Measurements from ENCODE around the gene DHRS2. TPM values are rescaled to one million over a fixed set of nuclear protein-coding genes. Genes with fewer than 3 reads are reported as not detected.

DHRS2 gene
- total and polyA plus RNA-seq, 2 of the 13 experiments (the other 11 are each of a cell fraction or from before 2014, with no cell fraction given), result 1,621 to 3,021 TPM

DNA sequence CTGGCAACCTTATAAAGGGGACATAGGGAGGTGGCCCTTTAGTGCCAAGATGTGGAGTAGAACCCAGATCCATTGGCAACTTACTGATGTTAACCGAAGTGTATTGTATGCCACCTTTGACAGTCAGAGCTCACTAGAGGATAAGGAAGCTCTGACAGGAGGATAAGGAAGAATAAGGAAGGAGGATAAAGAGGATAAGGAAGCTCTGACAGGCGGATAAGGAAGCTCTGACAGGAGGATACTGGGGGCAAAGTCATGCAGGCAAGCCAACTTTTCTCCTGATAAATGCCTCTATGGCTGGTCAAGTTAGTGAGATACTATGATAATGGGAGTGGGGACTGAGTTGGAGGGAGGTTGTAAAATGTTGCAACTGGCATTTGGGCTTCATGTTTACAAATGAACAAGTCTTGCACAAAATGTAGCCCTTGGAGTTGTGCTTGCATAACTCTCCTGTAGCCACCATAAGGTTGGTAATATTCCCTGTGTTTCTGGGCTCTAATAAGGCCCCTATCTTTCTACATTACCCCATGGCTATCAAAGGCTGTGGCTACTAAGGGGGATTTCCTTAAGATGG is 17.7 kb upstream of the DHRS2 start (continued):
- TF ChIP-seq, protein P1, sequence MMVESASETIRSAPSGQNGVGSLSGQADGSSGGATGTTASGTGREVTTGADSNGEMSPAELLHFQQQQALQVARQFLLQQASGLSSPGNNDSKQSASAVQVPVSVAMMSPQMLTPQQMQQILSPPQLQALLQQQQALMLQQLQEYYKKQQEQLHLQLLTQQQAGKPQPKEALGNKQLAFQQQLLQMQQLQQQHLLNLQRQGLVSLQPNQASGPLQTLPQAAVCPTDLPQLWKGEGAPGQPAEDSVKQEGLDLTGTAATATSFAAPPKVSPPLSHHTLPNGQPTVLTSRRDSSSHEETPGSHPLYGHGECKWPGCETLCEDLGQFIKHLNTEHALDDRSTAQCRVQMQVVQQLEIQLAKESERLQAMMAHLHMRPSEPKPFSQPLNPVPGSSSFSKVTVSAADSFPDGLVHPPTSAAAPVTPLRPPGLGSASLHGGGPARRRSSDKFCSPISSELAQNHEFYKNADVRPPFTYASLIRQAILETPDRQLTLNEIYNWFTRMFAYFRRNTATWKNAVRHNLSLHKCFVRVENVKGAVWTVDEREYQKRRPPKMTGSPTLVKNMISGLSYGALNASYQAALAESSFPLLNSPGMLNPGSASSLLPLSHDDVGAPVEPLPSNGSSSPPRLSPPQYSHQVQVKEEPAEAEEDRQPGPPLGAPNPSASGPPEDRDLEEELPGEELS (CRISPR knock-in tag; IDR thresholded peaks at IDR 0.05), result peak; percentile 64
- TF ChIP-seq HDAC2 (CRISPR knock-in tag; IDR thresholded peaks at IDR 0.05), result no peak
- TF ChIP-seq, protein P2, sequence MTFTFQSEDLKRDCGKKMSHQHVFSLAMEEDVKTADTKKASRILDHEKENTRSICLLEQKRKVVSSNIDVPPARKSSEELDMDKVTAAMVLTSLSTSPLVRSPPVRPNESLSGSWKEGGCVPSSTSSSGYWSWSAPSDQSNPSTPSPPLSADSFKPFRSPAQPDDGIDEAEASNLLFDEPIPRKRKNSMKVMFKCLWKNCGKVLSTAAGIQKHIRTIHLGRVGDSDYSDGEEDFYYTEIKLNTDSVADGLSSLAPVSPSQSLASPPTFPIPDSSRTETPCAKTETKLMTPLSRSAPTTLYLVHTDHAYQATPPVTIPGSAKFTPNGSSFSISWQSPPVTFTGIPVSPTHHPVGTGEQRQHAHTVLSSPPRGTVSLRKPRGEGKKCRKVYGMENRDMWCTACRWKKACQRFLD (CRISPR knock-in tag; IDR thresholded peaks at IDR 0.05; ENCODE audit: borderline replicate concordance), result no peak
- no peak for TF ChIP-seq JUN (CRISPR knock-in tag; IDR thresholded peaks at IDR 0.05)
- no peak for TF ChIP-seq ZFYVE20 (CRISPR knock-in tag; IDR thresholded peaks at IDR 0.05; ENCODE audit: borderline replicate concordance, low read depth)
- no peak for TF ChIP-seq ZBTB7B (CRISPR knock-in tag; IDR thresholded peaks at IDR 0.05)
- peak; percentile 29; the same call in 1 of the 2 replicates for TF ChIP-seq ZMYM3 (CRISPR knock-in tag; IDR thresholded peaks at IDR 0.05)
- TF ChIP-seq HOXA7 (CRISPR knock-in tag; IDR thresholded peaks at IDR 0.05), result no peak
- peak; percentile 42 for TF ChIP-seq TEAD3 (CRISPR knock-in tag; optimal IDR thresholded peaks at IDR 0.05; ENCODE audit: borderline replicate concordance)
- no peak for TF ChIP-seq ZNF790 (CRISPR knock-in tag; IDR thresholded peaks at IDR 0.05; ENCODE audit: borderline replicate concordance)
- TF ChIP-seq ATF7 (IDR thresholded peaks at IDR 0.05), result no peak
- no peak for TF ChIP-seq ATF7 (CRISPR knock-in tag; IDR thresholded peaks at IDR 0.05)
- TF ChIP-seq, protein P3, sequence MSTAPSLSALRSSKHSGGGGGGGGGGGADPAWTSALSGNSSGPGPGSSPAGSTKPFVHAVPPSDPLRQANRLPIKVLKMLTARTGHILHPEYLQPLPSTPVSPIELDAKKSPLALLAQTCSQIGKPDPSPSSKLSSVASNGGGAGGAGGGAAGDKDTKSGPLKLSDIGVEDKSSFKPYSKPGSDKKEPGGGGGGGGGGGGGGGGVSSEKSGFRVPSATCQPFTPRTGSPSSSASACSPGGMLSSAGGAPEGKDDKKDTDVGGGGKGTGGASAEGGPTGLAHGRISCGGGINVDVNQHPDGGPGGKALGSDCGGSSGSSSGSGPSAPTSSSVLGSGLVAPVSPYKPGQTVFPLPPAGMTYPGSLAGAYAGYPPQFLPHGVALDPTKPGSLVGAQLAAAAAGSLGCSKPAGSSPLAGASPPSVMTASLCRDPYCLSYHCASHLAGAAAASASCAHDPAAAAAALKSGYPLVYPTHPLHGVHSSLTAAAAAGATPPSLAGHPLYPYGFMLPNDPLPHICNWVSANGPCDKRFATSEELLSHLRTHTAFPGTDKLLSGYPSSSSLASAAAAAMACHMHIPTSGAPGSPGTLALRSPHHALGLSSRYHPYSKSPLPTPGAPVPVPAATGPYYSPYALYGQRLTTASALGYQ (CRISPR knock-in tag; IDR thresholded peaks at IDR 0.05), result no peak
- TF ChIP-seq, protein P4, sequence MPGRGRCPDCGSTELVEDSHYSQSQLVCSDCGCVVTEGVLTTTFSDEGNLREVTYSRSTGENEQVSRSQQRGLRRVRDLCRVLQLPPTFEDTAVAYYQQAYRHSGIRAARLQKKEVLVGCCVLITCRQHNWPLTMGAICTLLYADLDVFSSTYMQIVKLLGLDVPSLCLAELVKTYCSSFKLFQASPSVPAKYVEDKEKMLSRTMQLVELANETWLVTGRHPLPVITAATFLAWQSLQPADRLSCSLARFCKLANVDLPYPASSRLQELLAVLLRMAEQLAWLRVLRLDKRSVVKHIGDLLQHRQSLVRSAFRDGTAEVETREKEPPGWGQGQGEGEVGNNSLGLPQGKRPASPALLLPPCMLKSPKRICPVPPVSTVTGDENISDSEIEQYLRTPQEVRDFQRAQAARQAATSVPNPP (CRISPR knock-in tag; IDR thresholded peaks at IDR 0.05), result no peak
- TF ChIP-seq NPAS2 (CRISPR knock-in tag; IDR thresholded peaks at IDR 0.05; ENCODE audit: borderline replicate concordance), result no peak
- TF ChIP-seq ZNF672 (CRISPR knock-in tag; IDR thresholded peaks at IDR 0.05), result no peak
- TF ChIP-seq, protein P5, sequence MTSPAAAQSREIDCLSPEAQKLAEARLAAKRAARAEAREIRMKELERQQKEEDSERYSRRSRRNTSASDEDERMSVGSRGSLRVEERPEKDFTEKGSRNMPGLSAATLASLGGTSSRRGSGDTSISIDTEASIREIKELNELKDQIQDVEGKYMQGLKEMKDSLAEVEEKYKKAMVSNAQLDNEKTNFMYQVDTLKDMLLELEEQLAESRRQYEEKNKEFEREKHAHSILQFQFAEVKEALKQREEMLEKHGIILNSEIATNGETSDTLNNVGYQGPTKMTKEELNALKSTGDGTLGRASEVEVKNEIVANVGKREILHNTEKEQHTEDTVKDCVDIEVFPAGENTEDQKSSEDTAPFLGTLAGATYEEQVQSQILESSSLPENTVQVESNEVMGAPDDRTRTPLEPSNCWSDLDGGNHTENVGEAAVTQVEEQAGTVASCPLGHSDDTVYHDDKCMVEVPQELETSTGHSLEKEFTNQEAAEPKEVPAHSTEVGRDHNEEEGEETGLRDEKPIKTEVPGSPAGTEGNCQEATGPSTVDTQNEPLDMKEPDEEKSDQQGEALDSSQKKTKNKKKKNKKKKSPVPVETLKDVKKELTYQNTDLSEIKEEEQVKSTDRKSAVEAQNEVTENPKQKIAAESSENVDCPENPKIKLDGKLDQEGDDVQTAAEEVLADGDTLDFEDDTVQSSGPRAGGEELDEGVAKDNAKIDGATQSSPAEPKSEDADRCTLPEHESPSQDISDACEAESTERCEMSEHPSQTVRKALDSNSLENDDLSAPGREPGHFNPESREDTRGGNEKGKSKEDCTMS (CRISPR knock-in tag; conservative IDR thresholded peaks at IDR 0.05), result no peak
- TF ChIP-seq BCL6 (CRISPR knock-in tag; IDR thresholded peaks at IDR 0.05), result peak; percentile 29; the same call in 1 of the 2 replicates
- TF ChIP-seq, protein P6, sequence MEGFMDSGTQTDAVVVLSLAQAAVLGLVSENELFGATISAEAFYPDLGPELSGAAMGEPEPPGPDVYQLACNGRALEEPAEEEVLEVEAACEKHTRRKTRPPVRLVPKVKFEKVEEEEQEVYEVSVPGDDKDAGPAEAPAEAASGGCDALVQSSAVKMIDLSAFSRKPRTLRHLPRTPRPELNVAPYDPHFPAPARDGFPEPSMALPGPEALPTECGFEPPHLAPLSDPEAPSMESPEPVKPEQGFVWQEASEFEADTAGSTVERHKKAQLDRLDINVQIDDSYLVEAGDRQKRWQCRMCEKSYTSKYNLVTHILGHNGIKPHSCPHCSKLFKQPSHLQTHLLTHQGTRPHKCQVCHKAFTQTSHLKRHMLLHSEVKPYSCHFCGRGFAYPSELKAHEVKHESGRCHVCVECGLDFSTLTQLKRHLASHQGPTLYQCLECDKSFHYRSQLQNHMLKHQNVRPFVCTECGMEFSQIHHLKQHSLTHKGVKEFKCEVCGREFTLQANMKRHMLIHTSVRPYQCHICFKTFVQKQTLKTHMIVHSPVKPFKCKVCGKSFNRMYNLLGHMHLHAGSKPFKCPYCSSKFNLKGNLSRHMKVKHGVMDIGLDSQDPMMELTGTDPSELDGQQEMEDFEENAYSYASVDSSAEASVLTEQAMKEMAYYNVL (CRISPR knock-in tag; IDR thresholded peaks at IDR 0.05; ENCODE audit: borderline replicate concordance), result no peak

Data from HepG2 (cell line).